Activated B cell treated with CpG ODN at 0.5 μM for 24 hours (primary cell): ENCODE measurements around the gene SUSD4. TPM values are rescaled to one million over a fixed set of nuclear protein-coding genes. Genes with fewer than 3 reads are reported as not detected.

Experiments
- ATAC-seq: fragments of 200-7000 bp; cut with Tn5 transposase; one replicate; pipeline ENCODE4 v1.10.0; 2021; ENCODE audit warnings: low read depth, mild to moderate bottlenecking, moderate library complexity
- CTCF ChIA-PET: fragments of 350-600 bp; sonication (Branson Sonifier 250); formaldehyde crosslinking; loops from one replicate; lab custom pipeline; 2021; ENCODE audit warnings: antibody characterized with exemption; lab: Charles Lee
- POLR2A ChIA-PET: fragments of 350-600 bp; sonication (Branson Sonifier 250); formaldehyde crosslinking; loops from one replicate; lab custom pipeline; 2021; ENCODE audit warnings: antibody characterized with exemption; lab: Charles Lee
- DNase-seq: peaks from one replicate; pipeline ENCODE4 v3.0.0; 2022
- H3K27ac Mint-ChIP-seq: one replicate; pipeline ENCODE4 v1.8.0; 2020; ENCODE audit warnings: mixed read lengths
- H3K27me3 Mint-ChIP-seq: one replicate; pipeline ENCODE4 v1.8.0; 2021; ENCODE audit warnings: mixed read lengths
- H3K36me3 Mint-ChIP-seq: one replicate; pipeline ENCODE4 v1.8.0; 2021; ENCODE audit warnings: low read depth, mixed read lengths
- H3K4me1 Mint-ChIP-seq: one replicate; pipeline ENCODE4 v1.8.0; 2021; ENCODE audit warnings: mixed read lengths
- H3K4me3 Mint-ChIP-seq: one replicate; pipeline ENCODE4 v1.8.0; 2020; ENCODE audit warnings: mild to moderate bottlenecking, mixed read lengths
- H3K9me3 Mint-ChIP-seq: one replicate; pipeline ENCODE4 v1.8.0; 2020; ENCODE audit warnings: mixed read lengths
- CTCF ChIP-seq: fragments of 200-600 bp; IDR thresholded peaks from one replicate; pipeline ENCODE4 v1.8.0; 2022; ENCODE audit warnings: antibody characterized with exemption, mild to moderate bottlenecking
- intact Hi-C: fragments of 100-400 bp; cut with micrococcal nuclease; formaldehyde crosslinking; loops from one replicate; pipeline ENCODE4 v1.15.1; 2024
- total RNA-seq: library from RNA; stranded (reverse); gene quantifications from 2 replicates; pipeline ENCODE4 v1.2.3, GENCODE V29; 2022

Gene SUSD4
- total RNA-seq, 1 donor from 2014 or later: not detected

DNA sequence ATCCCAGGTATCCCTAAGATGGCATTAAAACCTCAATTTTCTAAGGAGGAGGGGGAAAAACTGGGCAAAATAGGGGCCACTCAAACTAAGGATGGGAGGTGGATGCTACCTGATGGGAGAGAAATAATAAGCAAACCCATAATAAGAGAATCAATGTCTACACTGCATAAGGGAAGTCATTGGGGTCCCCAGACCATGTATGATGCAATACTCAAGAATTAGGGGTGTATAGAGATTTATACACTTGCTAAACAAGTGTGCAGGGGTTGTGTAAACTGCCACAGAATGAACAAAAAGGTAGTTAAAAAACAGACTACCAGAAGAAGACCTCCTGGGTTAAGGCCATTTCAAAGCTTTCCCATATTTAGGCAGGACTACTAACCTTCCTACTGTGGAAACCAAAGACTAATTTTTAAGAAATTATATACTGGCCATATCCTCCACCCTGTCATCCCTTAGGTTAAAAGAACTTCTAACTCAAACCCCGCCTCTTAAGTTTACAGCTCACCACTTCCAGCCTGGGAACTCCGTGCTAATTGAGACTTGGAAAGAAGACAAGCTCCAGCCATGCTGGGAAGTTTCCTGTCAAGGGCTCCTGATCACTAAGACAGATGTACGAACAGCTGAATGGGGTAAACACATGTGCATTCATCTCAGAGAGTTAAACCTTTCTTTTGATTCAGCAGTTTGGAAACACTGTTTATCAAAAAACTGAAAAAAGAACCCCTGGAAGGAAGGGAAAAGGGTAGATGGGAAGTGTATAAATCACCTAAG is 156.5 kb downstream of the SUSD4 start:
- no peak overlapping the region for H3K4me3 Mint-ChIP-seq
- H3K27me3 Mint-ChIP-seq: peaks cover 24% of the 10 kb centered on the region
- H3K9me3 Mint-ChIP-seq: no peaks in the 10 kb centered on the region
- CTCF ChIA-PET: no interaction called here
- H3K27ac Mint-ChIP-seq: no peak overlapping the region
- ATAC-seq (no peak), DNase-seq (no peak)
- POLR2A ChIA-PET: no interaction called here
- H3K36me3 Mint-ChIP-seq: no peaks in the 10 kb centered on the region
- no peaks in the 10 kb centered on the region for H3K4me1 Mint-ChIP-seq
- intact Hi-C loops: no loop called here
- TF ChIP-seq CTCF: no peak

DNA sequence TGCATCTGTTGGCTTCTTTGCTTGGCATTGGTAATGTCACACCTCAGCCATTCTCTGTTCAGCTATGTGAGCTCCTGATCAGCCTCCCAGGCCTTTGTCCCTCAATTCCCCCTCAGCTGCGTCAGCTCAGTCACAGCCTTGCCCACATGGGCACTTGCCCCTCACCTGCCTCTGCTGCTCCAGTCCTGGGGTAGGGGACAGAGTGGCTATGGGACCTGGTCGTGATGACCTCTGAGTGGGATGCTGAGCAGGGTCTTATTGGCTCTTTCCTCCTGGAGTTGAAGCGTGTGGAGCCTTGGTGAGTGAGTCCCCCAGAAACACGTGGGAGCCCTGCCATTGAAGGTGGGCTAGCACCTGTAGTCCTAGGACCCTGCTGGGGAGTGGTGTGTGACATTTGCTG is 159.6 kb downstream of the SUSD4 start:
- H3K4me3 Mint-ChIP-seq: no peak overlapping the region
- ATAC-seq (no peak), DNase-seq (no peak)
- H3K27ac Mint-ChIP-seq: no peak overlapping the region
- H3K9me3 Mint-ChIP-seq: no peaks in the 10 kb centered on the region
- peaks cover 23% of the 10 kb centered on the region for H3K27me3 Mint-ChIP-seq
- CTCF ChIA-PET: no interaction called here
- no peaks in the 10 kb centered on the region for H3K36me3 Mint-ChIP-seq
- intact Hi-C loops: no loop called here
- POLR2A ChIA-PET: no interaction called here
- H3K4me1 Mint-ChIP-seq: no peaks in the 10 kb centered on the region
- TF ChIP-seq CTCF: no peak

DNA sequence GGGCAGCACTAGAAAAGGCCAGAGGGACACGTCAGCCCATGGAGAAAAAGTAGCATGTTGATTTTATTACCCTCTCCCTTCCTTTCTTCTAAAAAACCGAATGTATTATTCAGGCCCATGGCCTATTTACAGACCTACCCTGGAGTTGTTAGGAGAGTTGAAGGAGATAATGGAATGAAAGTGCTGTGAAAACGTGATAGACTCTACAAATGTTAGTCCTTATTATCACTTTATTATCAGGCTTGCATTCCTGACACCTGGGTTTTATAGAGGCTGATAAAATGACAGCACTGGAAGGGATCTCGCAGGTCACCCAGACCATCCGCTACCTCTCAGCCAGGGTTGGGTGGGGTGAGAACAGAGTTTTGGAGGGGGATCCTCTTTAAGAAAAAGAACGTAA is 160.3 kb downstream of the SUSD4 start:
- Mint-ChIP-seq H3K36me3 (no peaks in the 10 kb centered on the region), H3K27ac (no peak overlapping the region), H3K27me3 (peaks cover 23% of the 10 kb centered on the region), H3K9me3 (no peaks in the 10 kb centered on the region), H3K4me3 (no peak overlapping the region), H3K4me1 (no peaks in the 10 kb centered on the region)
- ChIA-PET CTCF (no interaction called here), POLR2A (no interaction called here)
- no peak for TF ChIP-seq CTCF
- no peak for ATAC-seq
- no peak for DNase-seq
- intact Hi-C loops: no loop called here

DNA sequence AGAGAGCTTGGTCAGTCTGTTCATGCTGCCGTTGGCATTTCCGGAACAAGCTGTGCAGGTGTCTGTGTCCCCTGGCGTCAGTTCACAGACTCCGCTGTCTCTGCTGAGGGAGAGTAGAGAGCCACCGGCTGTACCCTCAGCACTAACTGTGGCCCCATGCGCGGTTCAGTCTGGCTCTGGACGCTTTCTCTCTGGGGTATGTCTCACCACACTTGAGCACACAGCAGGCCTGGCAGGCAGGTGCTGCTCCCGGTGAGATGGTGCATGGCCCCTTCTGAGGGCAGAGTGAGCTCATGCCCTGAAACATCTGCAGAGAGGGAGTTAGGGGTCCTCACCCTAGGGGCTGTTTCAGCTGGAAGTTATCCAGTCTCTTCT is 161.0 kb downstream of the SUSD4 start:
- POLR2A ChIA-PET: no interaction called here
- H3K9me3 Mint-ChIP-seq: no peaks in the 10 kb centered on the region

More for the DNA sequence above, 161.0 kb downstream of the SUSD4 start:
- CTCF ChIA-PET: no interaction called here
- Mint-ChIP-seq H3K36me3 (no peaks in the 10 kb centered on the region), H3K4me3 (no peak overlapping the region), H3K27ac (no peak overlapping the region), H3K27me3 (peaks cover 24% of the 10 kb centered on the region), H3K4me1 (no peaks in the 10 kb centered on the region)
- DNase-seq: no peak
- TF ChIP-seq CTCF: no peak
- intact Hi-C loops: no loop called here
- ATAC-seq: no peak
